HG02981 (cell line): Measurements from ENCODE around the gene HTRA3.

ENCODE experiments used
- ATAC-seq: cut with Tn5 transposase; IDR thresholded peaks from one replicate; pipeline ENCODE4 v1.9.1; 2021; ENCODE audit warnings: mild to moderate bottlenecking, moderate library complexity; ENCODE audit not compliant: unreplicated experiment

The HTRA3 gene

DNA sequence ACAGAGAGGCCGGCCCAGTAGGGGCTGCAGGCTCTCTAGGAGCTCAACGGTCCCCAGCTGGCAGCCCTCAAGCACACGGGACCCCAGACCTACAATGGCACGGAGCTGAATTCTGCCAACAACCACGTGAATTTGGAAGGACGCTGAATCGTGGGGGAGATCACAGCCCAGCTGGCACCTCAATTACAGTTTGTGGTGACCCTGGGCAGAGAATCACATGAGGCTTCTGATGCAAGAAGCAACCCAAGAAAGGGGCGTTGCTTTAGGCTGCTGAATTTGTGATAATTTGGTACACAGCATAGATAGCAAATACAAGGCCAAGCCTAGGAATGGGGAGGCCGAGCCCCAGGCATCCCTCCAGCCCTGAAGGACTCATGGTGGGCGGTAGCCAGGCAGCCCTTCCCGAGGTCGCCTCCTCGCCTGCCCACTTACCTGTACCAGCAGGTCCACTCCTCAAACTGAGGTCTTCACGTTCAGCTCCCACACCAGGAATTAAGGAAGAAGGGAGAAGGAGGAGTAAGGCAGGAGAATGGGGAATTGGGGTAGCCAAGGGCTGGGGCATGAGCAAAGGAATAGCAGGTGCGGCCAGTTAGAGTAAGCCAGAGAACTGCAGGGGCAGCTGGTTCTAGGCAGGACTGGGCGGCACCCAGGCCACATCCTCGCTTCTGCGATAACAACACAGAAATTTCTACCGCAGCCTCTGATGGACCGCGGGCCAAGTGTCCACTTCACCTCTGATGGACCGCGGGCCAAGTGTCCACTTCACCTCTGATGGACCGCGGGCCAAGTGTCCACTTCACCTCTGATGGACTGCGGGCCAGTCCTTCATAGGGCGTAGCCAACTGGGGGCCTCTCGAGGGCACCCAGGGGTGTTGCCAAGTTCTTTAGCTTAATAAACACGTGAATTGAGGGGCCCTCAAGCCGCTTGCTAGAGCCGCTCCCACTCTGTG is 23.4 kb upstream of the HTRA3 start:
- no peak for ATAC-seq

DNA sequence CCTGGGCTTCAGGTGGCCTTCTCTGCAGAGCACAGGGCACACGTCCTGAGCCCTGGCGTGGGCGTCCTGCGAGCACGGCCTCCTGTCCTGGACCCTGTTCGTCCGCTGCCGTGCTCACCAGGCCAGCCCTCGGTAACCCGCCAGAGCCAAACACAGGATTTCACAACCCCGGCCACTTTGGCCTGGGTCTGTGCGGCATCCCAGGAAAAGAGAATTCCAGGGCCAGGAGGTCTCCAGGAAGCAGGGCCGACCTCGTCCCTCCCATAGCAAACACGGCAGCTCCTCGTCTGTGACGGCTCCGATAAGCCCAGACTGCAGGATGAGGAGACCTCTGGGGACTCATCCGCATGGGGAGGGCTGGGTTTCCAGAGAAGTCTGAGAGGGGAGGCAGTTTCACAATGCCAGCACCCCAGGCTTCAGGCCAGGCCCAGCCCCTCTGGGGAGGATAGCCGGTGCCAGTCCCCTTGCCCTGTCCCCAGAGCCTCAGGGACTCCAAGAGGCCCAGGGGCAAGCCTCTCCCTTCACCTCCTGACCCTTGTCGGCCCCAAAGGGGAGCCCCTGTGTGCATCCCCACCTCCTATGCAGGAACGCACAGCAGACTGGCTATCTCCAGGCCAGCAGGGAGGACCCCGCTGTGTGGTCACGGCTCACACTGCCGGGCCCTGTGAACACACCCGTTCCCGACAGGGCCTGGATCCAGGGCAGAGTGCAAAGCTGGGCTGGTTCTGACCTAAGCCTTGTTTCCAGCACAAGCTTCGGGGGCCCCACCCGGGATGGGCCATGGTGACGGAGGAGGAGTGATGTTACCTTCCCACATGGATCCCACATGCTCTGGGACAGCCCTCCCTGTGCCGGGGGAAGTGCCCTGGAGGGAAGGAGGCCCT is 22.3 kb upstream of the HTRA3 start:
- no peak for ATAC-seq

- no peak for ATAC-seq
These were observed 21.5 kb upstream of the HTRA3 start for GRCh38 chr4:8248091-8248490.

DNA sequence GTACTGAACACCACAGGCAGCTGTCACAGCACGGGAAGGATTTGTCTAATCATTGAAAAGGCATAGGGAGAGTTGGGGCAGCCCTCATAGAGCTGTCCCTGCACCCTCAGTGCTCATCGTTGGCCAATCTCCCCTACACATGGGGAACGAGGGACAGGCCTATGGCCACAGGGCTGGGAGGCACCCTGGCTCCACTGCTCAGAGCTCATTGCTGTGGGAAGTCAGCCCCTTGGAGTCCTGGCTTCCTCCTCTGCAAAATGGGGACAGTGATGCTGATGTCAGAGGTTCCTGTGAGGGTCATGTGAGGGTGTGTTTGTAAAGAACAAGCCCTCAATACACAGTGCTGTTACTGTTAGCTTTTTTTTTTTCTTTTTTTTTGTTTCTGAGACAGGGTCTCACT is 19.3 kb upstream of the HTRA3 start:
- ATAC-seq = no peak

DNA sequence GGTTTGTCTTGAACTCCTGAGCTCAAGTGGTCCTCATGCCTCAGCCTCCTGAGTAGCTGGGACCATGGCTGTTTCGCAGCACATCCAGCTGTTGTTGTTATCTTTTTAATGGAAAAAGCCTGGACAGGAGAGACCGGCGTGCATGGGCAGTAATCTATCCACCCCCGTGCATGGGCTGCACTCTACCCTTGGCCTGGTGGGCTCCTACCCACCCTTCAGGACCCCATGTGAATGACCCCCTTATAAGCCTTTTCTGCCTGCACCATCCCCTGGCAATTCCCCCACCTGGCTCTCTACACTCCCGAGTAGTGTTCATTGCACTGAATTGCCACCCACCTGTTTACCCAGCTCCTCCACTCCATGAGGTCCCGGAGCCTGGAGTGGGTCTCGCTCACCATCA is 18.9 kb upstream of the HTRA3 start:
- no peak for ATAC-seq

- ATAC-seq = no peak
These were observed 18.3 kb upstream of the HTRA3 start for GRCh38 chr4:8251110-8251883.

DNA sequence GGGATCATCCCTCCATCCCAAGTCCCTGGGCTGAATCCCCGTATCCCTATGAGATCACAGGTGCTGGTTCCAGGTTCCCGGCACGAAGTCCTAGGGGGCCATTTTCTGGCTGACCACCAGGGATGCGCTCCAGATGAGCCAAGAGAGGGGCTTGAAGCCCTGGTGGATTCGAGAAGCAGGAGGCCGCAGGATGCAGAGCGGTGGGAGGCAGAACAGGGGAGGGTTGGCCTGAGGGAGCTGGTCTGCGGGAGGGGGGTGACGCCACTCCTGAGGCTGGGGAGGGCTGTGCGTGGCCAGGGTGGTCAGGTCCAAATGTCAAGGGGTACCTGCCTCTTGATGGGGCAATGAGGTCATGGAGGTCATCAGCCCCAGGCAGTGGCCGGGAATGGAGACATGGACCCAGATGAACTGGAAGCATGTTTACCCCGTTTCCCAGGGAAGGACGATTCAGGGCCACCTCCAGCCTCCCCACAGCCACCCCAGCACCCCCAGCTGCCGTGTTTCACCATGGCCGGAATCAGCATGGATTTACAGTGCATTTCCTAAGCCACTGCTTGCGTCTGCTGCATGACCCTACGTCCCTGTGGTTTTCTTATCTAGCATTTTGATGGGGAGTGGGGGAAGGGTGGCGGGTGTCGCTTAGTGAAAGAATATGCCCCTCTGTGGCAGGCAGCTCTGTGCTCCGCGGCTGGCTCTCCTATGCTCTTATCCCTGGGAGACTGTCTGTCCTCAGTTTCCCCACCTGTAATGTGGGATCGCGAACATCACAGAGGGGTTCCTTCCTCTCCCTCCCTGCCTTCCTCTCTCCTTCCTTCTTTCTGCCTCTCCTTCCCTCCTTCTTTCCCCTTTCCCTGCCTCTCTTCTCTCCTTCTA is 17.0 kb upstream of the HTRA3 start:
- no peak for ATAC-seq

- ATAC-seq = no peak
These were observed 15.5 kb upstream of the HTRA3 start for GRCh38 chr4:8254076-8254475.

GRCh38 chr4:8255698-8256441 is 13.7 kb upstream of the HTRA3 start:
- ATAC-seq = no peak

- no peak for ATAC-seq
These were observed 11.7 kb upstream of the HTRA3 start for GRCh38 chr4:8257854-8258253.

GRCh38 chr4:8258552-8259212 is 10.9 kb upstream of the HTRA3 start:
- ATAC-seq = no peak

- no peak for ATAC-seq
These were observed 9.7 kb upstream of the HTRA3 start for GRCh38 chr4:8259743-8260430.

- no peak for ATAC-seq
These were observed 8.9 kb upstream of the HTRA3 start for GRCh38 chr4:8260656-8261111.

- ATAC-seq = no peak
These were observed 7.6 kb upstream of the HTRA3 start for GRCh38 chr4:8261851-8262535.

DNA sequence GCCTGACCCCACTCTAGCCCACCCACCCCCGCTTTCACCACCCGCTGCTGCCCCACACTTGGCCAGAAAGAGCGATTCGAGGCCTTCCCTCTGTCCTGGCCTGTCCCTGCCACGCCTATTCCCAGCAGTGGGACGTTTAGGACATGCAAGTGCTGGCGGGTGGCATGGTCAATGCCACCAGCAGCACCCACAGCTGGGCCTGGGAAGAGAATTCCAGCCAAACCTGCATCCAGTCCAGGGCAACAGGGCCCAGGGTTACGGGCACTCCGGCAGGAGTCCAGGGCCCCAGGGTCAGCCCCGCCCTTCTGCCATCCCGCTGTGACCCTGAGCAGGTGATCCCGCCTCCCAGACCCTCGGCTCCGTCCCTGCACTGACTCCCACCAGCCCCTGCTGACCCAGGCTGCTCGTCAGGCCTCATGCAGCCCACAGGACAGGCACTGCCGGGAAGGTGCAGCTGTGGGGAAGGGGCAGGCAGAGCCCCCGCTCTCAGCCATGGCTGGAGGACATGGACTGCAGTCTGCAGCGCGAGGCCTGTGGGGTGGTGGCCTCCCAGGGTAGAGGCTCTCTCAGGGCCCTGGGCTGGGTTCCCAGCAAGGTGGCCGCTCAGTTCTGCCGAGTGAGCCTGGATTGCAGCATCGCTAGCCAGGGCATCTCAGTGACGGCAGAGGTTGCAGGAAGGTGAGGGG is 6.8 kb upstream of the HTRA3 start:
- ATAC-seq = no peak

DNA sequence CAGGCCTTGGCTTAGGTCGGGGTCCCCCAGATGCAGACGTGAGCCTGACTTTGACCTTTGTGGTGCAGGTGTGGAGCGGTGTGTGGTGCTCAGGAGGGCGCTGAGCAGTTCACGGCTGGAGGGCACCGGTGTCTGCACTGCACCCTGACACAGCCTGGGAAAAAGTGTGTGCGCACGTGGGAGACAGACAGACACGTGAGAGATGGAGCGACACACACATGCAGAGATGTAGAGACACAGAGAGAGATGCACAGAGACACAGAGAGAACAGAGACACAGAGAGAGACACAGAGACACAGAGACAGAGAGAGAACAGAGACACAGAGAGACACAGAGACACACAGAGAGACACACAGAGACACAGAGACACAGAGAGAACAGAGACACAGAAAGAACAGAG is 6.2 kb upstream of the HTRA3 start:
- ATAC-seq = no peak

DNA sequence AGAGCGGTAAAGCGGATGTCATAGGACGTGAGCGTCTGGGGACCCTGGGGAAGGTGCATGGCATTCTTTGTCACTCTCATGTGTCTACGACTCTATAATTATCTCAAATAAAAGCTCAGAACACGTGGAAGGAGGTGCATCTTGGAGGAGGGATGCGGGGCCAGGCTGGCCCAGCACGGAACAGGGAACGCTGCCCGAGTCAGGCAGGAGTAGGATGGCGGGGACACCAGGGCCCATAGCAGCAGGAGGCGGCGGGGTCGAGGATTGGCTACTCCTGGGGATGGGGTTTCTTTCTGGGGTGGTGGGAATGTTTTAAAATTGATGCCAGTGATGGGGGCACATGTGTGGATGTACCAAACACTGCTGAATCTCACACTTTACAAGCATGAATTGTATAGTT is 5.4 kb upstream of the HTRA3 start:
- no peak for ATAC-seq
